Retina (tissue), 1 donor: ENCODE data around the gene TANC1.
A peak's percentile ranks its signal among the peaks of the same experiment; 100 is the strongest.

Source experiments
- DNase-seq: peaks from one replicate; pipeline ENCODE4 v3.0.0-alpha.2; 2016

TANC1 gene

GRCh38 chr2:158963071-158963470 is 5.4 kb upstream of the TANC1 start:
- DNase-seq: no peak

DNA sequence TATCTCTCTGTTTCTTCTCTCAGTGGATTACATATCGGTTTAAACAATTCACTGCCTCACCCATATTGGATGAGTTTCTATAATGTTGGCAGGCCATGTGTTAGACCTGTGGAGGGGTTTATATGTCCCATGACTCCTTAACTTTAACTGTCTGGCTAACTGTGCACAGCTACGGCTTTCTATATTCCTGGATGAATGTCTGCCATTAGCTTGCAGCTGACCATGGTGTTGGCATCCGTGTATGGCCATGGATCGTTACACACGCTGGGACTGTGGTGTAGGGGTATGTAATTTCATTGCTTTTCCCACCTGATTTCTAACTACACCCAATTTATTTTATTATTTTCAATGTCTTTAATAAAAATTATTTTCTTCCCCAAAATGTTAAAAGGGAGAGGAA is 3.3 kb upstream of the TANC1 start:
- DNase-seq: no peak

GRCh38 chr2:158965641-158966040 is 2.8 kb upstream of the TANC1 start:
- DNase-seq: no peak

DNA sequence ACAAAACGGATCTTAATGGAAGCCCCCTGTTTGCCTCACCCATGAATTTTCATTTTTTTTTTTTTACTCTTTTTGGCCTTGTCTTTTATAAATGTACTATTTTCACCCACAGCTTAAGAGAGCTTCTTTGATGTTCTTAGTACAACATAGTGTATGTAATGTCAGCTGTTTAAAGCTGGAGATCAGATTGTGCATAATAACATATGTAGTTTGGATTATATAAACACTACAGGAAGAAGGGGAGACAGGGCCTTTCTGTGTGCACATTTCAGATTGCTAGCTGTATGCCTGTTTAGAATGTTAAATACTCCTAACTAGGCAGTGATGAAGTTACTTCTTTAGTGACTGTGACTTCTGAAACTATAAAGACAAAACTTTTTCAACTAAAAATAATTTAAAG is 2.1 kb upstream of the TANC1 start:
- no peak for DNase-seq

- no peak for DNase-seq
These were observed 1.2 kb upstream of the TANC1 start for GRCh38 chr2:158967114-158967730.

GRCh38 chr2:158967731-158968395 is 577 bp upstream of the TANC1 start:
- DNase-seq: peak; percentile 90

DNA sequence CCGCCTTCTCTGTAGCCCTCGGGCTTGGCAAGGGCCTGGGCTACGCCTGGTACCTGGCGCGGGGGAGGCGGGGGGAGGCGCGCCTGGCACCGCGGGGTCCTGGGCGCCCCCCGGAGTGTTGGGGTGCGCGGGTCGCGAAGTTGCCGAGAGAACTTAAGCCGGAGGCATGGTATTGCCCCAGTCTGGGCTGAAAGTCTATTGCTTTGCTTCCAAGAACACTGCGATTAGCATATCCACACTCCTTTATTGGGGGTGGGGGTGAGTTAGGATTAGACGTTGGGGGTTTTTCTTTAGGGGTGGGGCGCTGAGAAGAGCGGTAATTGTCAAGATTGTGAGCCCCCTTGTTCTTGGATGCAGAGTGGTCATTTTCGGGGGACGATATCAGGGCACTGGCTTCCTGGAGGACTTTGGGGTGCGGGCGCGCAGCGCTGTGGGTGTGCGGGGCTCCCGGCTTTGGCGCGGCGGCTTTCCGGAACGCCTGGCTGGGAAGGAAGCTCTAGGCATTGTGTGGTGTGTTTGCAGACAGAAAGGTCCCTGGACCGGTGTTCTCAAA is 798 bp downstream of the TANC1 start:
- DNase-seq: no peak

GRCh38 chr2:158969715-158970240 is 1.3 kb downstream of the TANC1 start:
- DNase-seq: peak; percentile 75

DNA sequence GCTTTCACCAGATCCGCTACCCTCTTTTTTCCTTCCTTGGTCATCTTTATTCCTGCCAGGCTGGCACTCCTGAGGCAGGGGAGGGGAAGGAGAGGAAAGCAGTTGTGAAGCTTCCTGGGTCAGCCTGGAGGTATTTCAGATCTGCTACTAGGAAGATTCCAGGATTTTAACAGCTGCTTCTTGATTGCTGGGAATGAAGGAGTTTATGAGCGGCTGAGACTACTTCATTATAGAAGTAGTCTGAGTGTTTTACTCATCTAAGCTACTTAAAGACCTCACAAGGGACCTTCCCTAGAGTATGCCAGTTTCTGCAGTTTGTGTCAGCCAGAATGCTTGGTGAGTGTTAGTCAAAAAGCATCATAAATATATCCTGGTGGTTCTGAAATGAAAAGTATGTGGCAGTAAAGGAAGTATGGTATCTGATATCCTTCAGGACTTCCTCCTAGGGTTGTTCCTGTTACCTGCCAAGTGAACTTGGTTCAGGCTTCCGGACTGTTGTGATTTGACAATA is 1.9 kb downstream of the TANC1 start:
- DNase-seq: peak; percentile 46

DNA sequence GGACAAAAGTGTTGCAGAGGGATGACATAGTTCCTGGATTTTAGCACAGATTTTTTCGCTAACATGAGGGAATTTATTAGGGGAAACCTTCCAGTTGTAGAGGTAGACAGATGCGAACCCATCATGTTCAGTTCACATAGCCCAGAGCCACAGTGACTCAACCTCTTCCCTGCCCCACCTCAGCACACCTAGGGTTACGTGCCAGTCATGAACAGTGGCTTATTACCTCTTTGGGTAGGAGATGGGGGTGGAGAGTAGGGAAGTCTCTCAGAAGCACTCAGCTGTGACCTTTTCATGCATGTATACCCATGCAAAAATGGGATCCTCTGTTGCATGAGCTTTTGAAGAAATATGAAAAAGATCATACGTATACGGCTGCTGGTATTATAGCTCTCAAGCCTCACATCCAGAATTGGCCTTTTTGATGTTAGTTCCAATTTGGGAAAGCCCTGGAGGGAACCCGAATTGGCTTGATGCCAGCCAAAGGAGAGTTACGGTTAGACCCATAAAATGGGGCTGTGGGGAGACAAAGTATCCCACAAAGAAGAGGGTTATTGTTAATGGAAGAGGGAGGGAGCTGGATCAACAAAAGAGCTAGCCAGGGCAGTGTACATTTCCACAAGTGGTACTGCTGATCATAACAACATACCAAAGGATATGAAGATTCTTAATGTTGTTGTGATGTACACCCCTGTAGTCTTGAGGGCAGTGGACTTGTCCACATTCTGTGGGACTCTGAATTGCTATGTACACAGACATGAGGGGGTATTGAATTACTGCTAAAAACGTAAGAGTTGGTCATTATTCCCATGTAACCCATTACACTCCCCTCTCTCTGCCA is 4.9 kb downstream of the TANC1 start:
- no peak for DNase-seq

DNA sequence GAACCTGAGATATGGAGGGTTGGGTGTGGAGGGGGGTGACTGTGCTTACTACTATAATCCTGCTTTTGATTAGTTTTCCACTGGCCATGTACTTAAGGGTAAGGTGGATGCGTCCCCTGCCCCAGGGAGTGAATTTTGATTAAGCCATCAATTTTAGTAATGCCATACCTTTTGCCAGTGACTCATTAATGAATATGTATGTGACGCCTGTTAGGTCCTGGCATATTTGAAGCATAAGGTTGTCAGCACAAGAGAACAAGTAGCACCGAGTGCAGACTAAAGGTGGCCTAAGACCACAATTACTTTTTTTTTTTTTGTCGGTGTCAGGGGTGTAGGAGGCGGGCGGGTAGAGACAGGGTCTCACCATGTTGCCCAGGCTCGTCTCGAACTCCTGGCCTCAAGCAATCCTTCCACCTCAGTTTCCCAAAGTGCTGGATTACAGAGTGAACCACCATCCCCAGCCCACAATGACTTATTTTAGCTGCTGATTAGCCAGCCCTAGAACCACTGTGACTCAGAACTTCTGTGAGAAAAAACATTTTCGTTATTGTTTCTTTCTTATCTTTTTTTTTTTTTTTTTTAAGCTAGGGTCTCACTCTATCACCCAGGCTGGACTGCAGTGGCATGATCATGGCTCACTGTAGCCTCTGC is 7.0 kb downstream of the TANC1 start:
- DNase-seq: no peak

DNA sequence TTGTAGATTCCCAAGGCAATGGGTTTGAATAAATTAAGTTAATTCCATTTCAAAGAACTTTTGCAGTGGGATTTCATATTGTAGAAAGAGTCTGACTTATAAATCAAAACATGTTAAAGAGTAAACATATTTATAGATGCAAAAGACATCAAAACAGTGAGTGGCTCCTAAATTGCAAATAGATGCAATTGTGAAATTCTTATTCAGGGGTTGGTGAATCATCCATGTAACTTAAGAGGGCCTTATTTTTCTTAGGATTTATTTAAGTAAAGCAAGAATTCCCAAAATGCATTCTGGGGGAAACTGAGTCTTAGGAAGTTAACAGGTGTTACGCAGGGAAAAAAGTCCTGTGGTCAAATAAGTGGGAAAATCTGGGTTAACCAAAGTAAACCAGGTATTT is 11.3 kb downstream of the TANC1 start:
- DNase-seq: no peak

- DNase-seq: peak; percentile 37
These were observed 16.2 kb downstream of the TANC1 start for GRCh38 chr2:158984604-158985135.

GRCh38 chr2:158988501-158988900 is 20.1 kb downstream of the TANC1 start:
- DNase-seq: no peak

- DNase-seq: no peak
These were observed 20.7 kb downstream of the TANC1 start for GRCh38 chr2:158989165-158989564.

DNA sequence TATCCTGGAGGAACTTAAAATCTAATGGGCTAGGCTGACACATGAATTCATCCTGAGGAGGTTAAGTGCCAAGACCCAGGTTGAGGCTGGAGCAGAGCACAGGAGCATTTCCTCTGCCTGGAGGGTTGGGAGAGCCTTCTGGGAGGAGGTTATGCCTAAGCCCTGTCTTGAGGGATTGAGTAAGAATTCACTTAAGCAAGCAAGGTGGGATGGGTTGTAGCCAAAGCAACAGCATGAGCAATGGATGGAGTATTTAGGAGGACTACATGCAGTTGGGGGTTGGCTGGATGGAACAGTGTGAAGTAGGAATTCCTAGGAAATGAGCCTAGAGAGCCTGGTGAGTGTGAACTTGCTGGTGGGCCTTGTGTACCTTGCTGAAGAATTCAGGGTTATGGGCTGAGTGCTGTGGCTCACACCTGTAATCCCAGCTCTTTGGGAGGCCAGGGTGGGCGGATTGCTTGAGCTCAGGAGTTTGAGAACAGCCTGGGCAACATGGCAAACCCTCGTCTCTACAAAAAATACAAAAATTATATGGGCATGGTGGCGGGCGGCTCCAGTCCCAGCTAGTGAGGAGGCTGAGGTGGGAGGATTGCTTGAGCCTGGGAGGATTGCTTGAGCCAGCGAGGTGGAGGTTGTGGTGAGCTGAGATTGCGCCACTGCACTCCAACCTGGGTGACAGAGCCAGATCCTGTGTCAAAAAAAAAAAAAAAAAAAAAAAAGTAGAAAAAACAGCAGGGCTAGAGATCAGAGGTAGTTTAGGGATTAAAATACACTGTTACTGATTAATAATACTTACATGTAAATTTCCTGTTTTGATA is 22.2 kb downstream of the TANC1 start:
- no peak for DNase-seq

DNA sequence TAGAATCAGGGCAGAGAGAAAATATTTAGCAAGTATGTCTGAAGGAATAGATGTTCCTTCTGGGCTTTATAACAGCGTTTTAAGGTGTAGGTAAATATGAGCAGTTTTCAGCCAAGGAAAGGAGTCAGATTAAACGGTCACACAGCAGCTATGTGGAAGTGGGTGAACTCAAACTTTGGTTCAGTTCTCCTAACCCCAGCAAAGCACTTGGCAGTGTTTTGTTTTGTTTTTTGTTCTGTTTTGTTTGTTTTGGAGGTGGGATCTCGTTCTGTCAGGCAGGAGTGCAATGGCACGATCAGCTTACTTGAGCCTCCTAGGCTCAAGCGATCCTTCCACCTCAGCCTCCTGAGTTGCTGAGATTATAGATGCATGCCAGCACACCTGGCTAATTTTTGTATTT is 24.6 kb downstream of the TANC1 start:
- no peak for DNase-seq

DNA sequence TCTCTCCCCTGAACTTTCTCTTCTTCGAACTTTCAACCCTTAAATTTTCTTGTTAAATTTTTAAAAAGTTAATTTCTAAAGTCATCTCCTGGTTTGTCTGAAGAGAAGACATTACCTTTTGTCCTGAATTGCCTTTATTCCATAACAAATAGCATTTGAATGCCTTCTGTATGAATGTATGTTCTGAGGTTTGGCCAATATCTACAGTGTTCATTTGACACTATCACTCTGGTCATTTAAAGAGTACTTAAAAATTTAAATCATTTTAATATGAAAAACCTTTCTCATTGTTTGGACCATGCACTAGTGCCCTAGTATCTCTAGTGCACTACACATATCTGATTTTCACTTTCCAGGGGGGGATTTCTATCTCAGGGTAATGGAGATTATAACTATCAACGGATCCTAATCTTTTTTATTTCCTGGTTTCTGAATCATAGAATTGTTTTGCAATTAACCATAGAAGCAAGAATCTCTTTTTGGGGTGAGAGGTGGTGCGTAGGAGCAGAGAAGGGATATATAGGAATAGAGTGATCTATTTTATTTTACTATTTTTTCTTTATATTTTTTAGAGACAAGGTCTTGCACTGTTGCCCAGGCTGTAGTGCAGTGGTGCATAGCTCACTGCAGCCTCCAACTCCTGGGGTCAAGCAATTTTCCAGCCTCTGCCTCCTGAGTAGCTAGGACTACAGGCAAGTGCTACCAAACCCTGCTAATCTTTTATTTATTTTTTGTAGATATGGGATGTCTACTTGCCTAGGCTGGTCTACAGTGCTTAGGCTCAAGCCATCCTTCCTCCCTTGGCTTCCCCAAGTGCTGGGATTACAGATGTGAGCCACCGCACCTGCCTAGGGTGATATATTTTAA is 25.5 kb downstream of the TANC1 start:
- no peak for DNase-seq

- no peak for DNase-seq
These were observed 26.7 kb downstream of the TANC1 start for GRCh38 chr2:158994920-158995676.

GRCh38 chr2:158995677-158996049 is 27.2 kb downstream of the TANC1 start:
- no peak for DNase-seq
